ENCODE data around the gene ATP2A1.
"Not testable (repeated sequence)": the region's sequence is repeated elsewhere in the genome, so short reads cannot be mapped to it uniquely, and the experiment has no call there.

ATP2A1 gene

GRCh38 chr16:28937222-28937876 is 59.1 kb downstream of the ATP2A1 start:
- Mint-ChIP-seq H3K27ac (no peak overlapping the region), H3K4me1 (peaks cover 19% of the 10 kb centered on the region), H3K27me3 (no peaks in the 10 kb centered on the region), H3K36me3 (ENCODE audit: low read depth) (peaks cover 4% of the 10 kb centered on the region), H3K4me3 (no peak overlapping the region), H3K9me3 (no peaks in the 10 kb centered on the region)
- DNase-seq = no peak
- ATAC-seq = no peak

- H3K27ac Mint-ChIP-seq = no peak overlapping the region
- ATAC-seq = no peak
These were observed 60.4 kb downstream of the ATP2A1 start for GRCh38 chr16:28938721-28939120.

GRCh38 chr16:28939825-28940224 is 61.5 kb downstream of the ATP2A1 start:
- DNase-seq; H3K9me3 Mint-ChIP-seq; H3K36me3 Mint-ChIP-seq (ENCODE audit: low read depth); H3K27ac Mint-ChIP-seq; H3K27me3 Mint-ChIP-seq; ATAC-seq; H3K4me3 Mint-ChIP-seq: not testable (repeated sequence)
- peaks cover 13% of the 10 kb centered on the region for H3K4me1 Mint-ChIP-seq

More at GRCh38 chr16:28938721-28939120, 60.4 kb downstream of the ATP2A1 start:
- H3K36me3 Mint-ChIP-seq (ENCODE audit: low read depth) = peaks cover 4% of the 10 kb centered on the region
- no peaks in the 10 kb centered on the region for H3K9me3 Mint-ChIP-seq
- H3K27me3 Mint-ChIP-seq = no peaks in the 10 kb centered on the region
- peaks cover 19% of the 10 kb centered on the region for H3K4me1 Mint-ChIP-seq
- H3K4me3 Mint-ChIP-seq = no peak overlapping the region
- DNase-seq = no peak

DNA sequence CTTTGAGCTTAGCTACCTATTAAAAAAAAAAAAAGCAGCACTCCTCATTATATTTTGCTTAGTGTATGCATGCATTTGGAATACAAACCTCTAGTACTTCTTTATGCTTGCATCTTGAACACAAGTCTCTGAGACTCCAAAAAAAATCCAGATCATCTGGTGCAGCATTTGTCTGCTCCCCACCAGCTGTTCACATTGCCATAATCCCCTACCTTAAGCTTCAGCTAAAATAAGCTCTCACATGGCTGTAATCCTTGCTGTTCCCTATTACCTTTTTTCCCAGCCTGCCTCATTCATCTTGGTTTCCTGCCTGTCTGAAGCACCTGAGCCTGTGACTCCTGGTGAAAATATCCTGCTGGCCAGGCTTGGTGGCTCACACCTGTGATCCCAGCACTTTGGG is 65.0 kb downstream of the ATP2A1 start:
- DNase-seq (no peak), ATAC-seq (no peak)
- Mint-ChIP-seq H3K27me3 (no peaks in the 10 kb centered on the region), H3K27ac (no peak overlapping the region), H3K4me1 (peaks cover 9% of the 10 kb centered on the region), H3K9me3 (no peaks in the 10 kb centered on the region), H3K4me3 (no peak overlapping the region), H3K36me3 (ENCODE audit: low read depth) (no peaks in the 10 kb centered on the region)

GRCh38 chr16:28946681-28947080 is 68.4 kb downstream of the ATP2A1 start:
- H3K9me3 Mint-ChIP-seq = no peaks in the 10 kb centered on the region
- no peak overlapping the region for H3K27ac Mint-ChIP-seq
- no peaks in the 10 kb centered on the region for H3K27me3 Mint-ChIP-seq
- ATAC-seq = no peak
- peaks cover 18% of the 10 kb centered on the region for H3K4me1 Mint-ChIP-seq
- peaks cover 2% of the 10 kb centered on the region for H3K36me3 Mint-ChIP-seq (ENCODE audit: low read depth)
- DNase-seq = no peak
- no peak overlapping the region for H3K4me3 Mint-ChIP-seq

DNA sequence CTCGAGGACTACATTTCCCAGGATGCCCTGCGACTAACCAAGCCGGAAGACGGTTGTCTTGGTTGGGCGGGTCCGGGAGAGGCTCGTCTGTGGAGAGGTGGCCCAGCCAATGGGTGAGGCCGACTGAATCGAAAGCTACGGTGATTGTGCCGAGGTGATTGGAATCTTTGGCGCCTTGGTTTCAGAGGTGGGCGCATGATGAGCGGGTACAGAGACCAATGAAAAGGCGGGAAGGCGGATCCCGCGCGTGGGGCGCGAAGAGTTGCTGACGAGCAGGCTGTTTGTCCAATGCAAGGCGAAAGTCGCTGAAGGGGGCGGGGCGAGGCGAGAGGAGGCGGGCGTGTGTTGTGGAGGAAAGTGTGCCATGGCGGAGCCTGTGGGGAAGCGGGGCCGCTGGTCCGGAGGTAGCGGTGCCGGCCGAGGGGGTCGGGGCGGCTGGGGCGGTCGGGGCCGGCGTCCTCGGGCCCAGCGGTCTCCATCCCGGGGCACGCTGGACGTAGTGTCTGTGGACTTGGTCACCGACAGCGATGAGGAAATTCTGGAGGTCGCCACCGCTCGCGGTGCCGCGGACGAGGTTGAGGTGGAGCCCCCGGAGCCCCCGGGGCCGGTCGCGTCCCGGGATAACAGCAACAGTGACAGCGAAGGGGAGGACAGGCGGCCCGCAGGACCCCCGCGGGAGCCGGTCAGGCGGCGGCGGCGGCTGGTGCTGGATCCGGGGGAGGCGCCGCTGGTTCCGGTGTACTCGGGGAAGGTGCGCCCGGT is 72.5 kb downstream of the ATP2A1 start, which contains the start of gene NFATC2IP:
Gene NFATC2IP, plus strand, starts transcription at position 290 of the 762 bp plus-strand sequence. Its CDS starts 75 bp downstream, at position 365.
- peaks cover 29% of the 10 kb centered on the region for H3K36me3 Mint-ChIP-seq (ENCODE audit: low read depth)
- H3K4me1 Mint-ChIP-seq = peaks cover 26% of the 10 kb centered on the region
- ATAC-seq (peak; percentile 99), DNase-seq (peak; percentile 100)
- peak within 1 kb of the TSS; percentile 92 for H3K4me3 Mint-ChIP-seq
- no peaks in the 10 kb centered on the region for H3K9me3 Mint-ChIP-seq
- H3K27ac Mint-ChIP-seq = peak within 1 kb of the TSS; percentile 91
- H3K27me3 Mint-ChIP-seq = no peaks in the 10 kb centered on the region

GRCh38 chr16:28951410-28951943 is 73.2 kb downstream of the ATP2A1 start:
- H3K27me3 Mint-ChIP-seq = no peaks in the 10 kb centered on the region
- no peaks in the 10 kb centered on the region for H3K9me3 Mint-ChIP-seq
- H3K27ac Mint-ChIP-seq = peak overlapping the region; percentile 91
- DNase-seq (peak; percentile 51), ATAC-seq (no peak)
- peak overlapping the region; percentile 92 for H3K4me3 Mint-ChIP-seq
- peaks cover 24% of the 10 kb centered on the region for H3K4me1 Mint-ChIP-seq
- peaks cover 32% of the 10 kb centered on the region for H3K36me3 Mint-ChIP-seq (ENCODE audit: low read depth)

Data from activated naive CD8-positive, alpha-beta T cell treated with anti-CD3 and anti-CD28 coated beads, Interleukin-2, amount 50 U/mL, for 24 hours (primary cell).